EL (cell line): ENCODE data around the gene CFAP251.
A peak's percentile ranks its signal among the peaks of the same experiment; 100 is the strongest.
"Not testable (repeated sequence)": the region's sequence is repeated elsewhere in the genome, so short reads cannot be mapped to it uniquely, and the experiment has no call there.

ENCODE experiments used
- DNase-seq: peaks from one replicate; pipeline ENCODE4 v3.0.0-alpha.2; 2016

Gene CFAP251

DNA sequence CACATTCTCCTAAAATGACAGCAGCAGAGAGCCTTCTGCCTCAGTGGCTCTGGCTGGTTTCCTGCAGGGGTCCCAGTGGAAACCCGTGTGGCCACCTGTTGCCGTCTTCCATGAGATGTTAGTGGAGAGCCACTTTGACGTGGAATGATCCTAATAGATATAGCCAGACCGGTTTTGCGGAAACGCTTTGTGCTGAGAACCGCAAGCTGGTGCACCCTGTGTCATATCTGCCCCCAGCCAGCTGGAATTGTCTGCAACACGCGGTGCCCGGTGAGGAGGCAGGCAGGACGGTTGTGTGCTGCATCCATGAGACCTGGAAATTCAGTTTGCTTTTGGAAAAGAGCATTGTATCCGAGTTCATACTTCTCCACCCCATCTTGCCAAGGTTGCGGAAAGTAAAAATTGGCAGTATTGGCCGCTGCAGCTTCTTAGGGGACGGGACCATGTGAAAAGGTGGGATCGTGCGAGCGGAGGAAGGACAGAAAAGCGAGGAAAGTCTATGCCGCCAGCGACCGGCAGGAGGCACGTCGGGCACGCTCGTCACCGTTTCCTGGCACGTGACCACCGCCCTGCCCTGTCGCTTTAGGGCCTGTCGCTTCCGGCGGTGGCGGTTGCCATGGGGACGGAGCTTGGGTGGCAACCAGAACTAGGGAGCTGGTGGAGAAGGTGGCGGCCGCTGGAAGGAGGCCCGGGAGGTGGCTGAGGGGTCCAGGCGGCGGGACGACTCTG lies at the start of gene CFAP251:
Gene CFAP251, plus strand, starts transcription at position 643 of the 729 bp plus-strand sequence. CDS start 2,714 bp downstream, outside the sequence.
- peak; percentile 64 for DNase-seq

DNA sequence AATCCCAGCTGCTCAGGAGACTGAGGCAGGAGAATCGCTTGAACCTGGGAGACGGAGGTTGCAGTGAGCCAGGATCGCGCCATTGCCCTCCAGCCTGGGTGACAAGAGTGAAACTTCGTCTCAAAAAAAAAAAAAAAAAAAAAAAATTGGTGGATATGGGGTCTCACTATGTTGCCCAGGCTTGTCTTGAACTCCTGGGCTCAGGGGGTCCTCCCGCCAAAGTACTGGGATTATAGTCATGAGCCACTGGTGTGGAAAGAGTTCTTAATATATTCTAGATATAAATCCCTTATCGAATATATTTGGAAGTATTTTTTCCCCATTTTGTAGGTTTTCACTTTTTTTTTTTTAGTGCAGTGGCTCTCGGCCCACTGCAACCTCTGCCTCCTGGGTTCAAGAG lies 49.2 kb upstream of the CFAP251 start:
- DNase-seq, result not testable (repeated sequence)

GRCh38 chr12:121871467-121871866 lies 46.9 kb upstream of the CFAP251 start:
- DNase-seq, result no peak

DNA sequence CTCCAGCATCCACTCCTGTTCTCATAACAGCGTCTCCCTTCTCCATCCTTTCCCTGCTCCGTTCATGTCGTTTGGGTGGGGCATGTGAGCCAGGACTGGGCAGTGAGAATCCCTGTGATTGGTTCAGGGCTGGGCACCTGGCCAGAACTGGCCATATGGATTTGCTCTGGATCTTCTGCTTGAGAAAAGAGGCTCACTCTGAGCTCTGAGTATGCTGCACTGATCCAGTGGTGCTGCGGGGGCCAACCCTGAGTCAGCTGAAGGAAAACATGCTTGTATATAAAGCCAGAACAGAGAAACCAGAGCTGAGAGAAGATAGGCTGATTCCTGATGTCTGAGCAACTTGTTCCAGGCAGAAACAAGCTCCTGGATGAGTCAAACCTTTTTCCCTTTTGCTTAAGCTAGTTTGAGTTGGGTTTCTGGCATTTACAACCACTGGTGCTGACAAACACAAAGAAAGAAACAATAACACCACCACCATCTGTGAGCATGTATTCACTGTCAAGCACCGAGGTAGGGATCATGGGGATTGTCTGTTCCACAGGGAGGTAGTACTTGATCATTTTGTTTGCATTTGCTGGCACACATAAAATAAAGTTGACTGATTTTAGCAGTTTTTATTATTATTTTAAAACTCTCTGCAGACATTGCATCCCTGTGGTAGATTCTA lies 45.7 kb upstream of the CFAP251 start:
- DNase-seq, result peak; percentile 87

- DNase-seq, result no peak
These were observed 45.2 kb upstream of the CFAP251 start for GRCh38 chr12:121873216-121873569.

DNA sequence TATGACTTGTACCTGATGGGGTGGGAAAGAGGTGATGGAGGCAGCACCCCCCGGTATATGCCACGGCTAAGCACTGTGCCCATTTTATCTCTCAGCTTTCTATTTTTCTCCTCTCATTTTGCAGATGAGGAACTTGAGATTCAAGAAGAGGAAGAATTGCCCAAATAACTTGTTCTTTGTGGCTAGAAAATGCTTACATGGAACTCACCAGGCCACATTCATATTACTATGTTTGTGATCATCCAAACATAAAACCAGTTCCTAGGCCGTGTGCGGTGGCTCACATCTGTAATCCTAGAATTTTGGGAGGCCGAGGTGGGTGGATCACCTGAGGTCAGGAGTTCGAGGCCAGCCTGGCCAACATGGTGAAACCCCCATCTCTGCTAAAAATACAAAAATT lies 44.3 kb upstream of the CFAP251 start:
- no peak for DNase-seq

DNA sequence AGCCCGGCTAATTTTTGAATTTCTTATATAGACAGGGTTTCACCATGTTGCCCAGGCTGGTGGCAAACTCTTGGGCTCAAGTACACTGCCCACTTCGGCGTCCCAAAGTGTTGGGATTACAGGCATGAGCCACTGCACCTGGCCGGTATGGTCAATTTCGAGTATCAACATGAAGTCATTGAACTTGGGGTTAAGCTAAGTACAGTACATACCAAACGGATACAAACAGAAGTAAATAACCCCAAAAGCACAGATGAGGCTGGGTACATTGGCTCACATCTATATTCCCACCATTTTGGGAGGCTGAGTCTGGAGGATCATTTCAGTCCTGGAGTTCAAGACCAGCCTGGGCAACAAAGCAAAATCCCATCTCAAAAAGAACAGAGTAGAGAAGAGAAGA lies 42.8 kb upstream of the CFAP251 start:
- no peak for DNase-seq

- DNase-seq, result not testable (repeated sequence)
These were observed 42.3 kb upstream of the CFAP251 start for GRCh38 chr12:121876080-121876447.

DNA sequence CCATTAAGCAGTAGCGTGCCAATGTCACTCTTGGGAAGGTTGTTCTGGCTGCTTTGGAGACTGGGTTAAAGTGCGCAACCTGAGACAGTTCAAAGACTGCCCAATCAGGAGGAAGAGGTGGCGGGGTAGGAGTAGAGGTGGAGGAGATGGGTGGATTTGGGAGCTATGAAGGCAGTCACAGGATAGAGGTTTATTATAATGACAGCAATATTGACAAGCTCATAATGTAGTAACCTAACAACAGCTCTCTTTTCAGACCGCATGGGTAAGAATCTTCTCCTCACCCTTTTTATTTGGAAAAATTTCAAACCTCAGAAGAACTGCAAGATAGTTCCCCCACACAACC lies 35.1 kb upstream of the CFAP251 start:
- no peak for DNase-seq

DNA sequence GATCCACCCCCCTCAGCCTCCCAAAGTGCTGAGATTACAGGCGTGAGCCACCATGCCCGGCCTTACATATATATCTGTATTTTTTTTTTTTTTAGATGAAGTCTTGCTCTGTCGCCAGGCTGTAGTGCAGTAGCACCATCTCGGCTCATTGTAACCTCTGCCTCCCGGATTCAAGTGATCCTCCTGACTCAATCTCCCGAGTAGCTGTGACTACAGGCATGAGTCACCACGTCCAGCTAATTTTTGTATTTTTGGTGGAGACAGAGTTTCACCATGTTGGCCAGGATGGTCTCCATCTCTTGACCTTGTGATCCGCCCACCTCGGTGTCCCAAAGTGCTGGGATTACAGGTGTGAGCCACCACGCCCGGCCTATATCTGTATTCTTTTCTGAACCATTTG lies 33.3 kb upstream of the CFAP251 start:
- peak; percentile 57 for DNase-seq

- no peak for DNase-seq
These were observed 30.3 kb upstream of the CFAP251 start for GRCh38 chr12:121888083-121888477.

DNA sequence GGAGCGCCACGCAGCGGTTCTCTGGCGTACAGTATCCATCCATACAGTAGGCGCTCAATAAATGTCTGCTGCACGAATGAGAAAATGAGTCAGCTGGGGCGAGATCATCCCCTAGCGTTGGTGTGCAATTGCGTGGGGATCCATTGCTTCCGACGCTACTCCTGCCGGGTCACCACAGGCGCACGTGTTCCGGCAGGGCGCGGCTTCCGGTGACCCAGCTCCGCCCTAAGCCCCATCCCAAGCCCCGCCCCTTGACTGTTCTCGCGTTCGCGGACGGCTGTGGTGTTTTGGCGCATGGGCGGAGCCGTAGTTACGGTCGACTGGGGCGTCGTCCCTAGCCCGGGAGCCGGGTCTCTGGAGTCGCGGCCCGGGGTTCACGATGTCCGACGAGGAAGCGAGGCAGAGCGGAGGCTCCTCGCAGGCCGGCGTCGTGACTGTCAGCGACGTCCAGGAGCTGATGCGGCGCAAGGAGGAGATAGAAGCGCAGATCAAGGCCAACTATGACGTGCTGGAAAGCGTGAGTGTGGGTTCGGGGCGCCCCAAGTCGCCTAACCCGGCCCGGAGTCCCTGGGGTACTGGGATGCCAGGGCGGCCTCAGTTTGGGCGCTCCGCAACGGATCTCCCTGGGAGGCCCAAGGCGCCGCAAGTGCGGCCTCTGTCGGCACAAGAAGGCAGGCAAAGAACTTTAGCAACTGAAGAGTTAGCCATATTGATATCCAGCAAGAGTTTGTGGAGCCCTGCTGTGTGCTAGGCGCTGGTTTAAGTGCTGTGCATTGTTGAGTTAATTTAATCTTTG lies 29.7 kb upstream of the CFAP251 start, which contains the start of gene PSMD9:
Gene PSMD9, plus strand, starts transcription at position 313 of the 796 bp plus-strand sequence. Its CDS starts 67 bp downstream, at position 380.
- DNase-seq, result peak; percentile 98

DNA sequence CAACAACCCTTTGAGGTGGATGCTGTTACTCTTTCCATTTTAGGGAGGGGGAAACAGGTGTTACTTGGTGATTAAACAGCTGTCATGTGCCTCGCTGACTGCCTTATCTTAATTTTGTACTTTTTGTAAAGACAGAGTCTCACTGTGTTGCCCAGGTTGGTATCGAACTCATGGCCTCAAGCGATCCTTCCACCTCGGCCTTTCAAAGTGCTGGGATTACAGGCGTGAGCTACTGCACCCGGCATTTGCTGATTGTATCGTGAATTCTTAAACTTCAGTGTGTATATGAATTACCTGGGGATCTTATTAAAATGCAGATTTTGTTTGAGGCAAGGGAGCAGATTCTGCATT lies 29.1 kb upstream of the CFAP251 start:
- DNase-seq, result no peak

GRCh38 chr12:121889661-121890060 lies 28.7 kb upstream of the CFAP251 start:
- DNase-seq, result peak; percentile 31

DNA sequence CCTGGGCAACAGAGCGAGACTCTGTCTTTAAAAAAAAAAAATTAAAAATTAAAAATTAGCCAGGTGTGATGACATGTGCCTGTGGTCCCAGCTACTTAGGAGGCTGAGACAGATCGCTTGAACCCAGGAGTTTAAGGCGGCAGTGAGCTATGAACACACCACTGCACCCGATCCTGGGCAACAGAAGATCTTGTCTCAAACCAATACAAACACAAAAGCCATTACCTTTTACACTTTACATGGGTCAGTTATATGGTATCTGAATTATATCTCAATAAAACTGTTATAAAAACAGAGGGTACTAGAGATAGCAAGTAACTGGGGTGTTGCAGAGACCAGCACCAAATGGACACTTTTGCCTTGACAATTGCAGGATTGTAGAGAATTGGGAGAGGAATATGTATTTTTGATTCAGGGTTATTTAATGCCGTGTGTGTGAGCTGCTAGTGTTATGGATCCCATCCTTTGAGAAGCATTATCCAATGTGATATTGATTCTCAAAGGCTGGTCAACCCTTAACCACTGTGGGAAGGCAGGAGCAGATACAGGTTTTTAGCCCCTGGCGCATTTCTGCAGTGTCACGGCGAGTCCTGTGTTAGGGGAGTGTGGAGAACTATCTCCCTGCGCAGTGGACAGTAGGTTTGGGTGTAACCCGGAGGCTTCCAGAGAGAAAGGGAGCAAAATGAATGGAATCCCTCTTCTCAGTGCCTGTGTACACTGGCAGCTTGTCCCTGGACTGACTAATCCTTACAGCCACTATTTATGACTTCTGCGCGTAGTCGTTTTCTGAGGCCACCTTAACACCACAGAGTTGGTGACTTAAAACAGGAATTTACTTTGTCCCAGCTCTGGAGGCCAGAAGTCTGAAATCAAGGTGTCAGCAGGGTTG lies 25.5 kb upstream of the CFAP251 start:
- DNase-seq, result no peak

GRCh38 chr12:121893961-121894460 lies 24.4 kb upstream of the CFAP251 start:
- peak; percentile 67 for DNase-seq

GRCh38 chr12:121894633-121895032 lies 23.8 kb upstream of the CFAP251 start:
- DNase-seq, result peak; percentile 32

- no peak for DNase-seq
These were observed 20.1 kb upstream of the CFAP251 start for GRCh38 chr12:121898287-121898686.

DNA sequence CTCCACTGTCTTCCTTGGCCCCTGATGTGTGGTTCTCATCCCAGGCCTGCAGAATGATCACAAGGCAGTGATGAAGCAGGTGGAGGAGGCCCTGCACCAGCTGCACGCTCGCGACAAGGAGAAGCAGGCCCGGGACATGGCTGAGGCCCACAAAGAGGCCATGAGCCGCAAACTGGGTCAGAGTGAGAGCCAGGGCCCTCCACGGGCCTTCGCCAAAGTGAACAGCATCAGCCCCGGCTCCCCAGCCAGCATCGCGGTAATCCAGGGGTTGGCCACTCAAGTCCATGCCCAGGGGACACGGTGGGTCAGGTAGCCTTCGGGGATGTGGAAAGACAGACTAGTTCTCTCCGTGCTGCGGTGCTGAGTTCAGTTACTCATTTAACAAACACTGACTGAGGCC lies 18.8 kb upstream of the CFAP251 start:
- no peak for DNase-seq

GRCh38 chr12:121903202-121903601 lies 15.2 kb upstream of the CFAP251 start:
- DNase-seq, result no peak

DNA sequence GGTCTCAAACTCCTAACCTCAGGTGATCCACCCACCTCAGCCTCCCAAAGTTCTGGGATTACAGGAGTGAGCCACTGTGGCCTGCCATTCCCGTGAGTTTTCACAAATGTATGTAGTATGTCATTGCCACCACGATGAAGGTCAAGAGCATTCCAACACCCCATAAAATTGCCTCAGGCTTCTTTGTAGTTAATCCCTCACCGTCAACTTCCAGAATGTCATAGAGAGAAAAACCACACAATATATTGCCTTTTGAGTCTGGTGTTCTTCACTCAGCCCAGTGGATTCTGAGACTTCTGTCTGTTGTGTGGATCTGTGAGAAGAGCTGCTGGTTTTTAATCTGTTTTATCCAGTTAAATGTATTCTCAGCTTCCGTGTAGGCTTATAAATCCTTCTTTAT lies 12.6 kb upstream of the CFAP251 start:
- peak; percentile 77 for DNase-seq

DNA sequence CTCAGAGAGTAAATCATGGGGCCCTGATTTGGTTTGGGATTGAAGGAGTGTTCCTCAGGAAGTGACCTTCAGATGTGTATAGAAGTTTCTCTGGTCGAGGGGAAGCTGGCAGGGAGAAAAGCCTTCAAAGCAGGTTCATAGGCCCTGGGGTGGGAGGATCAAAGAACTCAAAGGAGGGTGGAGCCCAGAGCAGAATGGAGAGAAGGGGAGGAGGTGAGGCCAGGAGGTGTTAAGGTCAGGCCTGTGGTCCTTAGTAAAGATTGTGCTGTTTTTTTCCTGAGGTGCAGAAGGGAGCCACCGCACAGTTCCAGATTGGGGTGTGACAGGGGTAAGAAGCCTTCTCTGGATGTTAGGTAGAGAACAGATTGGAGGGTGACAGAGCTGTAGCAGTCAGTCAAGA lies 9.7 kb upstream of the CFAP251 start:
- DNase-seq, result no peak
